AG08395 (cell line): Measurements from ENCODE around the gene CENPA.
A peak's percentile ranks its signal among the peaks of the same experiment; 100 is the strongest.
"Not testable (repeated sequence)": the region's sequence is repeated elsewhere in the genome, so short reads cannot be mapped to it uniquely, and the experiment has no call there.

Experiments
- DNase-seq: peaks from one replicate; pipeline ENCODE4 v3.0.0; 2012; ENCODE audit warnings: mixed read lengths, low spot score

Gene CENPA

GRCh38 chr2:26792720-26793119, 6.9 kb downstream of the CENPA start:
- no peak for DNase-seq

- DNase-seq, result no peak
Observed at GRCh38 chr2:26793518-26793917, 7.7 kb downstream of the CENPA start.

- not testable (repeated sequence) for DNase-seq
Observed at GRCh38 chr2:26795135-26795534, 9.3 kb downstream of the CENPA start.

- no peak for DNase-seq
Observed at GRCh38 chr2:26801328-26801727, 15.5 kb downstream of the CENPA start.

- DNase-seq, result no peak
Observed at GRCh38 chr2:26801796-26802195, 15.9 kb downstream of the CENPA start.

- peak; percentile 67 for DNase-seq
Observed at GRCh38 chr2:26805241-26805676, 19.4 kb downstream of the CENPA start.

- DNase-seq, result peak; percentile 41
Observed at GRCh38 chr2:26807788-26808460, 22.1 kb downstream of the CENPA start.

- DNase-seq, result no peak
Observed at GRCh38 chr2:26809211-26809610, 23.4 kb downstream of the CENPA start.

GRCh38 chr2:26809876-26810577, 24.2 kb downstream of the CENPA start:
- DNase-seq, result no peak

- no peak for DNase-seq
Observed at GRCh38 chr2:26811261-26811660, 25.4 kb downstream of the CENPA start.

GRCh38 chr2:26811791-26812694, 26.2 kb downstream of the CENPA start:
- no peak for DNase-seq

GRCh38 chr2:26812731-26813130, 26.9 kb downstream of the CENPA start:
- DNase-seq, result no peak

GRCh38 chr2:26814072-26814765, 28.4 kb downstream of the CENPA start:
- not testable (repeated sequence) for DNase-seq

- no peak for DNase-seq
Observed at GRCh38 chr2:26816893-26817292, 31.0 kb downstream of the CENPA start.

GRCh38 chr2:26818255-26818654, 32.4 kb downstream of the CENPA start:
- no peak for DNase-seq

GRCh38 chr2:26818972-26819371, 33.1 kb downstream of the CENPA start:
- no peak for DNase-seq

GRCh38 chr2:26820932-26821331, 35.1 kb downstream of the CENPA start:
- DNase-seq, result no peak

GRCh38 chr2:26822877-26823276, 37.0 kb downstream of the CENPA start:
- no peak for DNase-seq

GRCh38 chr2:26838121-26838906, 52.5 kb downstream of the CENPA start:
- DNase-seq, result no peak

GRCh38 chr2:26840937-26841610, 55.2 kb downstream of the CENPA start:
- DNase-seq, result no peak

GRCh38 chr2:26843041-26843440, 57.2 kb downstream of the CENPA start:
- DNase-seq, result no peak
